Measurements from ENCODE around the gene BDH1. TPM values are rescaled to one million over a fixed set of nuclear protein-coding genes. Genes with fewer than 3 reads are reported as not detected.

The BDH1 gene
- total and polyA plus RNA-seq, 2 of the 13 experiments (the other 11 are each of a cell fraction or from before 2014, with no cell fraction given) = 21.2 to 71.9 TPM

- TF ChIP-seq ZNF468 (CRISPR knock-in tag; IDR thresholded peaks at IDR 0.05) = no peak
- TF ChIP-seq SMARCE1 (IDR thresholded peaks at IDR 0.05; ENCODE audit: borderline replicate concordance) = no peak
- TF ChIP-seq CREM (IDR thresholded peaks at IDR 0.05) = no peak
- no peak for TF ChIP-seq CREM (CRISPR knock-in tag; IDR thresholded peaks at IDR 0.05)
Measured at GRCh38 chr3:197545571-197545970, 10.2 kb downstream of the BDH1 start (continued).

GRCh38 chr3:197545101-197545500 lies 10.7 kb downstream of the BDH1 start:
- no peaks in the 10 kb centered on the region for H3K9me3 ChIP-seq (ENCODE audit: low read length)
- H3K27ac ChIP-seq (ENCODE audit: extremely low read length, insufficient read depth, low read length) = no peak overlapping the region
- DNase-seq (ENCODE audit: low spot score) (no peak), ATAC-seq (no peak), FAIRE-seq (no peak)
- H3K79me2 ChIP-seq (ENCODE audit: insufficient read depth, low read length) = no peaks in the 10 kb centered on the region
- peaks cover 18% of the 10 kb centered on the region for H3K4me1 ChIP-seq (ENCODE audit: insufficient read depth, low read length)
- peaks cover 3 to 19% of the 10 kb centered on the region in 2 experiments; a peak in 2 of 5 replicates for H3K36me3 ChIP-seq (replicated peaks in 1 of 2; ENCODE audit: control insufficient read depth in 1 of 2, insufficient read depth in 2 of 2, low read length in 2 of 2)
- no peak for TF ChIP-seq KAT2B (IDR thresholded peaks at IDR 0.05; ENCODE audit: borderline replicate concordance, low read depth, low read length)
- no peak for TF ChIP-seq MIER3 (CRISPR knock-in tag; IDR thresholded peaks at IDR 0.05; ENCODE audit: borderline replicate concordance)
- no peak for TF ChIP-seq ATF4 (CRISPR knock-in tag; IDR thresholded peaks at IDR 0.05)
- TF ChIP-seq SMAD3 (CRISPR knock-in tag; IDR thresholded peaks at IDR 0.05) = no peak
- no peak for TF ChIP-seq GRHL1 (CRISPR knock-in tag; conservative IDR thresholded peaks at IDR 0.05)
- no peak for TF ChIP-seq NCOR1 (IDR thresholded peaks at IDR 0.05; ENCODE audit: borderline replicate concordance, low read length)
- TF ChIP-seq PPARG (CRISPR knock-in tag; conservative IDR thresholded peaks at IDR 0.05) = no peak
- TF ChIP-seq IRX3 (CRISPR knock-in tag; IDR thresholded peaks at IDR 0.05; ENCODE audit: borderline replicate concordance, low read depth) = no peak
- no peak for TF ChIP-seq ZFP90 (CRISPR knock-in tag; IDR thresholded peaks at IDR 0.05; ENCODE audit: borderline replicate concordance)
- TF ChIP-seq ZSCAN29 (CRISPR knock-in tag; conservative IDR thresholded peaks at IDR 0.05) = no peak
- TF ChIP-seq ZNF101 (CRISPR knock-in tag; IDR thresholded peaks at IDR 0.05; ENCODE audit: borderline replicate concordance, low read depth) = no peak
- TF ChIP-seq ZNF264 (CRISPR knock-in tag; IDR thresholded peaks at IDR 0.05) = no peak
- no peak for TF ChIP-seq GPBP1L1 (CRISPR knock-in tag; IDR thresholded peaks at IDR 0.05)
- no peak for TF ChIP-seq DMAP1 (CRISPR knock-in tag; IDR thresholded peaks at IDR 0.05)
- TF ChIP-seq ZNF280D (CRISPR knock-in tag; IDR thresholded peaks at IDR 0.05) = no peak
- ChIA-PET CTCF (ENCODE audit: low intra/inter-chr PET ratio, low total read pairs) (no interaction called here), POLR2A (no interaction called here)
- no peaks in the 10 kb centered on the region for H3K27me3 ChIP-seq (ENCODE audit: control insufficient read depth in 1 of 2, insufficient read depth in 2 of 2, low read length in 2 of 2)
- H3K9ac ChIP-seq (ENCODE audit: insufficient read depth, low read depth, low read length) = no peak overlapping the region
- intact Hi-C loops (cut with micrococcal nuclease; ENCODE audit: unreplicated experiment) (no loop called here), in situ Hi-C loops (cut with HindIII; ENCODE audit: extremely low pct_ligation_motif_present, low pct_unique_long_range_greater_than_20kb) (no loop called here)
- BruUV-seq (replicated peaks) = no TSS peak
- no peak overlapping the region for H3K4me2 ChIP-seq (ENCODE audit: low read depth, low read length)
- 97% methylated on average over 9 of the region's 9 CpGs for WGBS (ENCODE audit: low lambda C conversion rate)
- no peak overlapping the region for H3K4me3 ChIP-seq (replicated peaks in 1 of 3; ENCODE audit: insufficient read depth in 1 of 3, low read depth in 2 of 3, low read length in 3 of 3)
- no peaks in the 10 kb centered on the region for H4K20me1 ChIP-seq (ENCODE audit: insufficient read depth, low read length)
- no peak overlapping the region for H2AFZ ChIP-seq (ENCODE audit: low read length)
